Measurements from ENCODE around the gene TRPM2.

DNA sequence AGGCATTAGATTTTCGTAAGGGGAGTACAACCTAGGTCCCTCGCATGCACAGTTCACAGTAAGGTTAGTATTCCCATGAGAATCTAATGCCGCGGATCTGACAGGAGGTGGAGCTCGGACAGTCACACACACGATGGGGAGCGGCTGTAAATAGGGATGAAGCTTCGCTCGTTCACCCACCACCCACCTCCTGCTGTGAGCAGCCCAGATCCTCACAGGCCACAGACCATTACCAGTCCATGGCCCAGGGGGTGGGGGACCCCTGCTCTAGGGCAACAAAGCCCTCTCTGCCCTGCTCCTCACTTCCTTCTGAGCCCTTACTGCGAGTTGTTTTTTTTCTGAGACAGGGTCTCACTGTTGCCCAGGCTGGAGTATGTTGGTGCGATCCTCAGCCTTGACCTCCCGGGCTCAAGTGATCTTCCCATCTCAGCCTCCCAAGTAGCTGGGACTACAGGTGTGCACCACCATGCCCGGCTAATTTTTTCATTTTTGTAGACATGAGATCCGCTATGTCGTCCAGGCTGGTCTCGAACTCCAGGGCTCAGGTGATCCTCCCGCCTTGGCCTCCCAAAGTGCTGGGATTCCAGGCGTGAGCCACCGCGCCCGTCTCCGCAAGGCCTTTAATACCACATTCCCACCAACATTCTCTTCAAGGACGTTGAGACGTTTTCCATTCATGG lies 21.3 kb downstream of the TRPM2 start:
- TF ChIP-seq, protein P1, sequence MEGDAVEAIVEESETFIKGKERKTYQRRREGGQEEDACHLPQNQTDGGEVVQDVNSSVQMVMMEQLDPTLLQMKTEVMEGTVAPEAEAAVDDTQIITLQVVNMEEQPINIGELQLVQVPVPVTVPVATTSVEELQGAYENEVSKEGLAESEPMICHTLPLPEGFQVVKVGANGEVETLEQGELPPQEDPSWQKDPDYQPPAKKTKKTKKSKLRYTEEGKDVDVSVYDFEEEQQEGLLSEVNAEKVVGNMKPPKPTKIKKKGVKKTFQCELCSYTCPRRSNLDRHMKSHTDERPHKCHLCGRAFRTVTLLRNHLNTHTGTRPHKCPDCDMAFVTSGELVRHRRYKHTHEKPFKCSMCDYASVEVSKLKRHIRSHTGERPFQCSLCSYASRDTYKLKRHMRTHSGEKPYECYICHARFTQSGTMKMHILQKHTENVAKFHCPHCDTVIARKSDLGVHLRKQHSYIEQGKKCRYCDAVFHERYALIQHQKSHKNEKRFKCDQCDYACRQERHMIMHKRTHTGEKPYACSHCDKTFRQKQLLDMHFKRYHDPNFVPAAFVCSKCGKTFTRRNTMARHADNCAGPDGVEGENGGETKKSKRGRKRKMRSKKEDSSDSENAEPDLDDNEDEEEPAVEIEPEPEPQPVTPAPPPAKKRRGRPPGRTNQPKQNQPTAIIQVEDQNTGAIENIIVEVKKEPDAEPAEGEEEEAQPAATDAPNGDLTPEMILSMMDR (conservative IDR thresholded peaks at IDR 0.05), result no peak
- TF ChIP-seq EZH2 (IDR thresholded peaks at IDR 0.05; ENCODE audit: low read depth), result no peak
